Activated CD4-positive, alpha-beta memory T cell treated with anti-CD3 and anti-CD28 coated beads for 36 hours (primary cell): Measurements from ENCODE around the gene PPP1R3G. TPM values are rescaled to one million over a fixed set of nuclear protein-coding genes. Genes with fewer than 3 reads are reported as not detected.
A peak's percentile ranks its signal among the peaks of the same experiment; 100 is the strongest.

Source experiments
- CTCF ChIA-PET: fragments of 350-600 bp; sonication (Branson Sonifier 250); formaldehyde crosslinking; loops from one replicate; lab custom pipeline; 2021; ENCODE audit warnings: antibody characterized with exemption, inconsistent platforms; lab: Charles Lee
- POLR2A ChIA-PET: fragments of 350-600 bp; sonication (Branson Sonifier 250); formaldehyde crosslinking; loops from one replicate; lab custom pipeline; 2021; ENCODE audit warnings: antibody characterized with exemption; lab: Charles Lee
- DNase-seq: peaks from one replicate; pipeline ENCODE4 v3.0.0-alpha.2; 2020
- H3K27ac Mint-ChIP-seq: one replicate; pipeline ENCODE4 v1.8.0; 2021; ENCODE audit warnings: mixed read lengths
- H3K27me3 Mint-ChIP-seq: one replicate; pipeline ENCODE4 v1.8.0; 2021; ENCODE audit warnings: mixed read lengths
- H3K36me3 Mint-ChIP-seq: one replicate; pipeline ENCODE4 v1.8.0; 2021; ENCODE audit warnings: mixed read lengths
- H3K4me1 Mint-ChIP-seq: one replicate; pipeline ENCODE4 v1.8.0; 2021; ENCODE audit warnings: low read depth, mixed read lengths
- H3K4me3 Mint-ChIP-seq: one replicate; pipeline ENCODE4 v1.8.0; 2021; ENCODE audit warnings: mild to moderate bottlenecking, mixed read lengths
- H3K9me3 Mint-ChIP-seq: one replicate; pipeline ENCODE4 v1.8.0; 2021; ENCODE audit warnings: mixed read lengths
- intact Hi-C: fragments of 100-400 bp; cut with micrococcal nuclease; formaldehyde crosslinking; loops from one replicate; pipeline ENCODE4 v1.15.1; 2023
- total RNA-seq, 2 experiments: library from RNA; stranded (reverse); gene quantifications; one replicate each; pipeline ENCODE4 v1.2.3, GENCODE V29; 2021

PPP1R3G gene
- total RNA-seq, 2 experiments from 2014 or later, result not detected

GRCh38 chr6:5087389-5087788, 2.2 kb downstream of the PPP1R3G start:
- H3K4me3 Mint-ChIP-seq, result no peak overlapping the region
- ChIA-PET POLR2A (no interaction called here), CTCF (no interaction called here)
- intact Hi-C loops, result no loop called here
- DNase-seq, result no peak
- H3K27ac Mint-ChIP-seq, result no peak overlapping the region
- H3K4me1 Mint-ChIP-seq, result peaks cover 18% of the 10 kb centered on the region
- no peaks in the 10 kb centered on the region for H3K9me3 Mint-ChIP-seq
- peaks cover 61% of the 10 kb centered on the region for H3K27me3 Mint-ChIP-seq
- no peaks in the 10 kb centered on the region for H3K36me3 Mint-ChIP-seq

- H3K36me3 Mint-ChIP-seq, result no peaks in the 10 kb centered on the region
- intact Hi-C loops, result no loop called here
These were observed 3.6 kb downstream of the PPP1R3G start for GRCh38 chr6:5088780-5089179.

GRCh38 chr6:5089481-5090438, 4.6 kb downstream of the PPP1R3G start:
- Mint-ChIP-seq H3K27me3 (peaks cover 58% of the 10 kb centered on the region), H3K4me1 (peaks cover 16% of the 10 kb centered on the region), H3K4me3 (no peak overlapping the region), H3K9me3 (no peaks in the 10 kb centered on the region), H3K27ac (no peak overlapping the region), H3K36me3 (no peaks in the 10 kb centered on the region)
- ChIA-PET CTCF (no interaction called here), POLR2A (no interaction called here)
- DNase-seq, result no peak
- intact Hi-C loops, result no loop called here

More at GRCh38 chr6:5088780-5089179, 3.6 kb downstream of the PPP1R3G start:
- H3K4me3 Mint-ChIP-seq, result no peak overlapping the region
- H3K4me1 Mint-ChIP-seq, result peaks cover 18% of the 10 kb centered on the region
- peaks cover 56% of the 10 kb centered on the region for H3K27me3 Mint-ChIP-seq
- no peaks in the 10 kb centered on the region for H3K9me3 Mint-ChIP-seq
- no peak for DNase-seq
- CTCF ChIA-PET, result no interaction called here
- H3K27ac Mint-ChIP-seq, result no peak overlapping the region
- POLR2A ChIA-PET, result no interaction called here

GRCh38 chr6:5090603-5091002, 5.5 kb downstream of the PPP1R3G start:
- Mint-ChIP-seq H3K9me3 (no peaks in the 10 kb centered on the region), H3K4me1 (peaks cover 15% of the 10 kb centered on the region), H3K27ac (no peak overlapping the region), H3K27me3 (peaks cover 57% of the 10 kb centered on the region), H3K4me3 (no peak overlapping the region), H3K36me3 (no peaks in the 10 kb centered on the region)
- CTCF ChIA-PET, result no interaction called here
- POLR2A ChIA-PET, result no interaction called here
- intact Hi-C loops, result no loop called here
- DNase-seq, result peak; percentile 19

- H3K4me1 Mint-ChIP-seq, result peaks cover 12% of the 10 kb centered on the region
- ChIA-PET POLR2A (no interaction called here), CTCF (no interaction called here)
- intact Hi-C loops, result no loop called here
- H3K27me3 Mint-ChIP-seq, result peaks cover 53% of the 10 kb centered on the region
- no peak for DNase-seq
- H3K9me3 Mint-ChIP-seq, result no peaks in the 10 kb centered on the region
- H3K4me3 Mint-ChIP-seq, result no peak overlapping the region
- no peak overlapping the region for H3K27ac Mint-ChIP-seq
- no peaks in the 10 kb centered on the region for H3K36me3 Mint-ChIP-seq
These were observed 6.3 kb downstream of the PPP1R3G start for GRCh38 chr6:5091210-5092069.

GRCh38 chr6:5093231-5094015, 8.3 kb downstream of the PPP1R3G start:
- Mint-ChIP-seq H3K4me1 (peaks cover 12% of the 10 kb centered on the region), H3K27ac (no peak overlapping the region), H3K36me3 (no peaks in the 10 kb centered on the region), H3K4me3 (no peak overlapping the region), H3K9me3 (no peaks in the 10 kb centered on the region), H3K27me3 (peaks cover 39% of the 10 kb centered on the region)
- DNase-seq, result no peak
- intact Hi-C loops, result no loop called here
- ChIA-PET CTCF (no interaction called here), POLR2A (no interaction called here)

- H3K36me3 Mint-ChIP-seq, result no peaks in the 10 kb centered on the region
- POLR2A ChIA-PET, result no interaction called here
- intact Hi-C loops, result no loop called here
- H3K27me3 Mint-ChIP-seq, result peaks cover 35% of the 10 kb centered on the region
- no peak for DNase-seq
- H3K27ac Mint-ChIP-seq, result no peak overlapping the region
- H3K9me3 Mint-ChIP-seq, result no peaks in the 10 kb centered on the region
- H3K4me1 Mint-ChIP-seq, result peaks cover 12% of the 10 kb centered on the region
- CTCF ChIA-PET, result no interaction called here
- H3K4me3 Mint-ChIP-seq, result no peak overlapping the region
These were observed 9.2 kb downstream of the PPP1R3G start for GRCh38 chr6:5094327-5094726.

GRCh38 chr6:5095236-5095635, 10.1 kb downstream of the PPP1R3G start:
- peaks cover 31% of the 10 kb centered on the region for H3K27me3 Mint-ChIP-seq
- H3K36me3 Mint-ChIP-seq, result no peaks in the 10 kb centered on the region
- CTCF ChIA-PET, result no interaction called here
- H3K4me1 Mint-ChIP-seq, result peaks cover 12% of the 10 kb centered on the region
- no peak overlapping the region for H3K27ac Mint-ChIP-seq
- H3K9me3 Mint-ChIP-seq, result no peaks in the 10 kb centered on the region
- POLR2A ChIA-PET, result no interaction called here
- no peak overlapping the region for H3K4me3 Mint-ChIP-seq
- intact Hi-C loops, result no loop called here
- DNase-seq, result no peak

GRCh38 chr6:5096482-5096881, 11.3 kb downstream of the PPP1R3G start:
- H3K9me3 Mint-ChIP-seq, result no peaks in the 10 kb centered on the region
- H3K27ac Mint-ChIP-seq, result no peak overlapping the region
- no peaks in the 10 kb centered on the region for H3K36me3 Mint-ChIP-seq
- peaks cover 4% of the 10 kb centered on the region for H3K4me1 Mint-ChIP-seq
- ChIA-PET CTCF (no interaction called here), POLR2A (no interaction called here)
- no peak for DNase-seq
- peaks cover 21% of the 10 kb centered on the region for H3K27me3 Mint-ChIP-seq
- H3K4me3 Mint-ChIP-seq, result no peak overlapping the region
- intact Hi-C loops, result no loop called here

GRCh38 chr6:5098501-5099270, 13.5 kb downstream of the PPP1R3G start:
- Mint-ChIP-seq H3K27ac (no peak overlapping the region), H3K4me1 (no peaks in the 10 kb centered on the region), H3K27me3 (peaks cover 8% of the 10 kb centered on the region), H3K9me3 (no peaks in the 10 kb centered on the region), H3K36me3 (no peaks in the 10 kb centered on the region), H3K4me3 (no peak overlapping the region)
- ChIA-PET POLR2A (no interaction called here), CTCF (no interaction called here)
- no peak for DNase-seq
- intact Hi-C loops, result no loop called here

GRCh38 chr6:5099537-5099936, 14.4 kb downstream of the PPP1R3G start:
- intact Hi-C loops, result no loop called here
- Mint-ChIP-seq H3K4me1 (no peaks in the 10 kb centered on the region), H3K9me3 (no peaks in the 10 kb centered on the region), H3K27ac (peak overlapping the region; percentile 1), H3K36me3 (no peaks in the 10 kb centered on the region), H3K27me3 (peaks cover 3% of the 10 kb centered on the region), H3K4me3 (no peak overlapping the region)
- POLR2A ChIA-PET, result no interaction called here
- DNase-seq, result no peak
- CTCF ChIA-PET, result no interaction called here
